Frontal cortex (tissue), 4 donors: ENCODE measurements around the gene HIVEP3. TPM values are rescaled to one million over a fixed set of nuclear protein-coding genes. Genes with fewer than 3 reads are reported as not detected.
A peak's percentile ranks its signal among the peaks of the same experiment; 100 is the strongest.

Experiments used
- DNase-seq, 2 donors: peaks; one replicate each; pipeline ENCODE4 v3.0.0; 2012; ENCODE audit warnings: low spot score in 2 of 2
- FAIRE-seq: peaks from 2 replicates; lab custom pipeline; 2012; peaks lifted over from hg19 to GRCh38; lab: Jason Lieb, UNC
- total RNA-seq: library from RNA; depleted of rRNA; stranded (reverse); fragments of >200 nt; gene quantifications from one replicate; pipeline ENCODE4 v1.2.3, GENCODE V29; 2014
- donor health status: control.
- donor health status: control.
- donor health status: control.

The HIVEP3 gene
- total RNA-seq, 1 donor from 2014 or later, result 12.6 TPM

GRCh38 chr1:41618066-41618825 lies 300.5 kb downstream of the HIVEP3 start:
- FAIRE-seq (peak; percentile 60), DNase-seq (peak; percentile 59 to 62)

DNA sequence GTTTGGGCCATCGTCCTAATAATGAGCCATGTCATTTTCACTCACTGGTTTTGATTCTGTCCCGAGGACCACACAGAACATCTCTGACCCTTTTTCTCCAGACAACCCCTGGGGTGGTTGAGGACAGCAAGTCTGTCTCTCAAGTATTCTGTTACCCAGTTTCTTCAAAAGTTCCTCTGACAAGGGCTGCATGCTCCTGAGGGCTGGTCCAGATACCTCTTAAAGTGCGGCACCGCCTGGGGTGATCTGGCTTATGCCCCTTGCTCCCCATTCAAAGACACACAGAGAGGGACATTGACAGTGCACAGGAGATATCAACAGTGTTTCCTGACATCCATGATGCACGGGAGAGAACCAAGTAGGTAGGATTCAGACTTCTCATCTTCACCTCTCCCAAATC lies 301.4 kb downstream of the HIVEP3 start:
- no peak for DNase-seq
- no peak for FAIRE-seq

- FAIRE-seq (no peak), DNase-seq (no peak)
These were observed 302.2 kb downstream of the HIVEP3 start for GRCh38 chr1:41616563-41616962.

DNA sequence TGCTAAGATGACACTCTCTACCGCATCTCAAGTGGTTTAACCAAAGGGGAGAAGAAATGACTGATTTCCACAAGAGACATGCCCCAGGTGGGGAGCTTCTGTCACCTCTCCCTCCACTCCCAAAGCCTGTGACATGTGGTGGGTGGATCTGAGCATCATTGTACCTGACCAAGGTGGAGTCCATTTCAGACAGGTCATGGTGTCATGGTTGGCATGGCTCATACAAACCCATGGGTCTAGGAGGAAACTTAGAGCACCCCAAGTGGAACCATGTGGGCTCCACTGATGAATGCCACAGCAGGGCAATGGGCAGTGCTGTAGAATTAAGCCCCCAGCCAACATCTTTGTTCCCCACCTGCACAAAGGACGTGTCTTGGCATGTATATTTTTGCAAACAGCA lies 302.7 kb downstream of the HIVEP3 start:
- FAIRE-seq (no peak), DNase-seq (no peak)

- no peak for DNase-seq
These were observed 303.4 kb downstream of the HIVEP3 start for GRCh38 chr1:41615316-41615715.

DNA sequence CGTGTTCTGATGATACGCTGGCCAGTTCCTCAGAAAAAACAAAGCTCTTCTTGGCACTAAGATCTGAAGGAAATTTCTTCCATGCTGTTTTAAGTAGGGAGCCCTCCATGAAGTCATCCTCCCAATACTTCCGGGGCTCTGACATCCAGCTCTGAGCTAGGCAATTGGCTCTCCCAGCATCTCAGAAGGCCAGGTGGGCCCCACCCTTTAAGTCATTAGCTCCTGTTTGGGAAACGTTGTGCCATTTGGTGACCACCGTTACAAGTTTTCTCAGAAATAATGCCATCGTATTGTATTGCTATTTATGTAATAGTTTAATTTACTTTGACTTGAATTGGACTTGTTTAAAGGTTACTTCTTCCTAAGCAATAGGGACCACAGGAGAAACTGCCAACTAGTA lies 303.9 kb downstream of the HIVEP3 start:
- no peak for FAIRE-seq
- no peak for DNase-seq

More at GRCh38 chr1:41615316-41615715, 303.4 kb downstream of the HIVEP3 start:
- no peak for FAIRE-seq

DNA sequence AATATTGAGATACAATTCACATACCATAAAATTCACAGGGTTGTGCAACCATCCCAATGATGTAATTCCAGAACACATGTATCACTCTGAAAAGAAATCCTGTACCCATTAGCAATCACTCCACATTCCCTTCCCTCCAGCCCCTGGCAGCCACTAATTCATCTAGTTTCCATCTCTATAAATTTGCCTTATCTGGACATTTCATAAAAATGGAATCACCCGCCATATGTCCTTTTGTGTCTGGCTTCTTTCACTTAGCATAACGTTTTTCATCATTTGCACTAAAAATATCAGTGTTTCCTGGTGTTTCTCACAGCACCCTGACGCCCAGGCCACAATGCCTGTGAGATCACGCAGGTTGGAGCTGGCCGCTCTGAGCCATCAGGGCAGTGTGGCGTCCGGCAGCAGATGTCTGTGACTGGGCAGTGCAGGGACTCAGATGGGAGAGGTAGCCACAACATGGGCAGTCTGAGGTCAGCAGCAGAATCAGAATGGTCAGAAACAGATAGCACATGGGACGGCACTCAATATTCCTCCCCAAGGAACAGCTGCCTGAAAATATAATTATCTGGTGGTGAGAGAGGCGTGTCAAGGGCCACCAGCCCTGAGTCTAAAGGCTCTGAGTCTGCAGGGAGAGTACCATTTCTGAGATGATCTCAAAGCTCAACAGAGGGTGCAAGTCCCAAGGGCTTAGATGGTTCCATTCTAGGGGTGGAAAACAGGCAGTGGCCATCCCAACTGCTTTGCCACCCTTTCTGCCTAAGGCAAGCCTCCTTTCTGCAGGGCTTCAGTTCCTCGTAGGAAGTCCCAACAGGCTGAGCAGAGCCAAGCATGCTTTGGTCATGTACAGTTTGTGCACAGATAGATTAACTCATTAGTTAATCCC lies 304.8 kb downstream of the HIVEP3 start:
- FAIRE-seq, result no peak
- DNase-seq, result no peak

DNA sequence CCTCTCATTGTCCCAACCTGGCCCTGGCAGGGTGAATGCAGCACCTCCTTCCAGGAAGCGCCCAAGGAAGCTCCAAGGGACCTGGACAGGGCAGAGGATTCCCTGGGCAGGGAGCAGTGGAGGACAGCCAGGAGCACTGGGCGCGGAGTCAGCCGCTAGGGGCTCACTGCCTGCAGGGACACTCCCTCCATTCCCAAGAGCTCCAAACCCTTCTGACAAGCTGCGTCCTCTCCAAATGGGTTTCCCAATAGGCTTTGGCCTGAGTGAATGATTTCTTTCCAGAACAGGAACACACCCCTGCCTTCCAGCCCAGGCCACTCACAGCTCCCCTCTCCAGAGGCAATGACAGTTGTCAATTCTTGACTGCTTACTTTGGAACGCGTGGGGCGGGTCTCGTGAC lies 305.8 kb downstream of the HIVEP3 start:
- FAIRE-seq (no peak), DNase-seq (no peak)

- FAIRE-seq (no peak), DNase-seq (no peak)
These were observed 306.7 kb downstream of the HIVEP3 start for GRCh38 chr1:41611932-41612450.

- DNase-seq (no peak), FAIRE-seq (no peak)
These were observed 307.4 kb downstream of the HIVEP3 start for GRCh38 chr1:41611068-41611931.

DNA sequence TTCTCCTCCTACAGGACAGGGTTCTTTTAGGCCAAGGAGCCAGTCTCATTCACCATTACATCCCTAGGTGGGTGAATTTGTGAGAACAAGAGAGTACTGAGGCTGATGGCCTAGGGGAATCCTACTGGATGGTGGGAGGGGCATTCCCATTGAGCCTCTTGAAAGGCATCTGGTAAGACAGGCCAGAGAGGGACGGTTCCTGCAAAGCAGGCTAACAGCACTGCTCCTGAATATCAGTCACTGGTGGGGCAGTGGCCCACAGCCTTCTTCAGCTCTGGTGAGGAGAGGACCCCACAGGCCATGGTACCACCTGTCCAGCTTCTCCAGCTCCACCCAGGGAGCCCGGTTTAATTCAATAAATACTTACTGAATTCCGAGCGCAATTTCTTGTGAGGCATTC lies 308.4 kb downstream of the HIVEP3 start:
- DNase-seq, result no peak
- no peak for FAIRE-seq

DNA sequence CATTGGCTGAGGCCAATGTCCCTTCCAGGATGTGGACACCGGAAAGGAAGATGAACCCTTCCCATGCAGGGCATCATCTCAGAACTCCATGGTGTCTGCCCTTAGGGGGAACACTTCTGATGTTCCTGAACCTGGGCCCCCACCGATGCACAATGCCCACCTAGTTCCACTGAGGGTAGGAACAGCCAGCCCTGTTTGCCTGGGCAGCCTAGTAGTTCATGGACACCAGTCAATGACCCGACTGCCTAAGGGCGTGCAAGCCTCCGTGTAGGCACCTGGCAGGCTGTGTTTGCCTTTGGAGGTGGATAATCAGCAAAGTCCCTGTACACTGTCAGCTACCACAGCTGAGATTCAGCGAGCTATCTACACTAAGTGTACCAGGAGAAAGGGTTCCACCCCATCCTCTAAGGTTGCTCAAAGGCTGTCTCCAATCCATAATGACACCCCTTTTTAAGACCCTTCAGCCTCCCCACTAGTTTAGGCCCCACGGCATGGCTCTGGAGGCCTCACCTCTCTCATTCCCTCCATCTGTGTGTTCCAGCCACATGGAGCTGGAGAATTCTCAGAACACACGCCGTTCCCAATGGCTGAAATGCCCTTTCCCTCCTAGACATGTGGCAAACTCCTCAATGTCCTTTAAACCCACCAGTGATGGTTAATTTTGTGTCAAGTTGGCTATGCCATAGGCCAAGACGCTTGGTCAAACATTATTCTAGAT lies 309.4 kb downstream of the HIVEP3 start:
- no peak for FAIRE-seq
- no peak for DNase-seq

- DNase-seq (no peak), FAIRE-seq (no peak)
These were observed 310.5 kb downstream of the HIVEP3 start for GRCh38 chr1:41608211-41608610.

DNA sequence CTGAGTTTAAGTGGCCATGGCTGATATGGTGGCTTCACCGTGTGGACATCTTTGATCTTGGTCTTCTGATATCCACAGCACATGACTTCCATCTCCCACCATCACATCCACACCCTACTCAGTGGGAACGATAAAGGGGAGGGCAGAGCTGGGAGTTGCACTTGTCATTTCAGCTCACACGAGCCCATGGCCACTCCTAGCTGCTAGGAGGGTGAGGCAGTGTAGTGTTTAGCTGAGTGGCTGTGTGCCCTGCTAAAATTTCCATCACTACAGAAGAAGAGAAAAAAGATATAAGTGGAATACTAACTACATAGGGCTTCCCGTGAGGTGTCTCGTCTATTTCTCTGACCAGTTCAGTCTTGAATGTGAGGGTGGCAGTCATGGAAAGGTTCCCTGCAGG lies 310.9 kb downstream of the HIVEP3 start:
- DNase-seq, result no peak
- no peak for FAIRE-seq

GRCh38 chr1:41599912-41600311 lies 318.8 kb downstream of the HIVEP3 start:
- FAIRE-seq (no peak), DNase-seq (no peak)

DNA sequence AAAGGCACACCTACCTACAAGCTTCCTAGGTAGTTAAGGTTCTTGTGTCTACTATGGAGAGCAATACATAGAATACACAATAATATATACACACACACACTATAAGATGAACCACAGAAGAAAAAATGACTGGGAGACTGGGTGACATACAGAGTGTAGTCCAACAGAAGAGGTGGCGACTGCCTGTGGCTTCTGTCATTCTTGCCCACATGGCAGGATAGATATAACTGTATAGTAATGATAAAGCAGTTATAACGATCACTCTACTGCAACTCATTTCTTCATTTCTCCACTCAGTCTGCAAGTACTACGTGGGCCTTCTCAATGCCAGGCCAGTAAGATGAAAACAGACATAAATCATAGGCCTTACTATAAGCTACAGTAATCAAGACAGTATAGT lies 320.4 kb downstream of the HIVEP3 start:
- FAIRE-seq, result no peak
- no peak for DNase-seq

GRCh38 chr1:41592451-41593125 lies 326.1 kb downstream of the HIVEP3 start:
- FAIRE-seq (no peak), DNase-seq (no peak)

DNA sequence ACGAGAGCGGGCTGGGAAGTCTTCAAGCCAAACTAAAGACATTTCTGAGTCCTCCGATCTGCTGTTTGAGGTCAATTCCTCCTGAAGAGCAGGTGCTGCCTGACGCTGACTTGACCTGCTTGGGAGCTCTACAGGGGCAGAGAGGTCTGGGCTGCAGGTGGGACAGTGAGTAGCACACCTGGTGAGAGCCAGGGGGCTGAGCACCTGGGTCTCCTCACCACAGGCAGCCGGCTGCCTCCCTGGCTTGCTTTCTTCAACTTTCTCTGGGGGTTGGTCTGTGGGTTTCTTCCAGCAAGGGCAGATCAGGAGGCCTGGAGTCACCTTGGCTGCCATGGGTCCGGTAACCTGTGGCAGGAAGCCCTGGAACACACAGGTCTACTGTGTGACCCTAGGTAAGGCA lies 326.8 kb downstream of the HIVEP3 start:
- FAIRE-seq (no peak), DNase-seq (no peak)

GRCh38 chr1:41590331-41590730 lies 328.4 kb downstream of the HIVEP3 start:
- no peak for FAIRE-seq

More at GRCh38 chr1:41590331-41590730, 328.4 kb downstream of the HIVEP3 start:
- no peak for DNase-seq
